Epidermal melanocyte (primary cell): ENCODE measurements around the gene PCDH19.

ENCODE experiments used
- DNase-seq: peaks from one replicate; pipeline ENCODE4 v3.0.0; 2011; ENCODE audit warnings: low spot score; ENCODE audit not compliant: insufficient read length

Gene PCDH19

DNA sequence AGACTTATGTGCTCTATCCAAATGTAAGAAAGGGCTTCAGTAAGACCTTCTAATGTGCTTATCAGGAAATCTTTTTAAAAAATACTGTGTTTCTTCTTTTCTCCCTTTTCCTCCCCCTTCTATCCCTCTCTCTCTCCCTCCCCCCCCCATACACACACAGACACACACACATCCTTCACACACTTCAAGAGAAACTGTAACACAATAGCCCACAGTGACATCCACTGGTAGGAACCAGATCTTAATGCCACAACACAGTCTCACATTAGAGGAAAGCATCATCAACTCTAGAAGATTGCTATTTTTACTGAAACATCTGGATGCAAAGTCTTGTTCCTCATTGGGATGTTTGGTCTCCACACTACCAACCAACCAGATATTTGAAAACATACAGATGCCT is 4.6 kb downstream of the PCDH19 start:
- no peak for DNase-seq

DNA sequence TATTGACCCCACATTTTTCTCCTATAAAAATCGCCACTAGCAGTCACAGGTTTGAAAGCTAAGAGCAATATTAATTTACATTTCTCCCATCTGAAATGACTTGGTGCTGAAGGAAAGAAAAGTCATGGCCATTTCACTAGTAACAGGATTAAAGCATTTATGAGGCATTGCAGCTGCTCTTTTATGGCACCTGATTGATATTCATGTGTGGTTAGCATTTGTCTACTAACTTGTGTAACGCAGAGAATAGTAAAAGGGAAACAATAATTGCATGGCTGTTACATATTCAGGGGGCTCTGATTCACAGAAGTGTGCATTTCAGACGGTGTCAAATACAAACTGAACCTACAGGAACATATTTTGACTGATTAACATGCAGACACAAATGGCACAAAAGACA is 5.2 kb downstream of the PCDH19 start:
- no peak for DNase-seq

DNA sequence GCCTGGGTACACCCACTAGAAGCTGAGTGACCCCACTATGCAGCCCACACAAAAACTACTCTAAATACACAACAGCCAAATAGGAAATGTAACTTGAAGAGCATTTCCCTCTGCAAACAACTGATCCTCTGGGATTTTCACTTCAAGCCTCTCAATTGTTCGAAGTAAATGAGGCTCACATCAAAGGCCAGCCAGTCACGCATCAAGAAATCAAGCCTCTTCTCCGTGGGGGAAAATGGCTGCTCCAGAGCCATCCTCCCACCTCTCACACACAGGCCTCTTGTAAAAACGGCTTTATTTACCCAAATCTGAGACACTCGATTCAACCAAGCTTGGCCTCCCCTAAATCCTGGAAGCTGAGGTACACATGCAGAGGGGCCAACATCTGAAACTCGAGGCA is 14.3 kb downstream of the PCDH19 start:
- no peak for DNase-seq

DNA sequence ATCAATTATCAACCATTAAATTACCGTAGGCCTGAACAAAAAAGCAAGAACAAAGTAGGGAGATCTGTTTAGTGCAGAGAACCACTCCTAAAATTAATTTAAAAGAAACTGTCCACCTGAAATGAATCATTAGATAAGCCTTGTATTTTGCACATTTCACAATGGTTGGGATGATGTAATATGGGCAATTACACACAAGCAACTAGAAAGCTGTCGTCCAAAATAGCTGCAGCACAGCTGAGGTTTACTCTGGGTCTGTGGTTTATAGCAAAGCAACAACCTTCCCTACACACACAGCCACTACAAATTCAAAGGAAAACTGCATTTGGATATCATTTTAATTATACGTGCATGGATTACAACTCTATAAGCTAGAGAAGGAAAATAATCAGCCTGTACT is 28.5 kb downstream of the PCDH19 start:
- no peak for DNase-seq

DNA sequence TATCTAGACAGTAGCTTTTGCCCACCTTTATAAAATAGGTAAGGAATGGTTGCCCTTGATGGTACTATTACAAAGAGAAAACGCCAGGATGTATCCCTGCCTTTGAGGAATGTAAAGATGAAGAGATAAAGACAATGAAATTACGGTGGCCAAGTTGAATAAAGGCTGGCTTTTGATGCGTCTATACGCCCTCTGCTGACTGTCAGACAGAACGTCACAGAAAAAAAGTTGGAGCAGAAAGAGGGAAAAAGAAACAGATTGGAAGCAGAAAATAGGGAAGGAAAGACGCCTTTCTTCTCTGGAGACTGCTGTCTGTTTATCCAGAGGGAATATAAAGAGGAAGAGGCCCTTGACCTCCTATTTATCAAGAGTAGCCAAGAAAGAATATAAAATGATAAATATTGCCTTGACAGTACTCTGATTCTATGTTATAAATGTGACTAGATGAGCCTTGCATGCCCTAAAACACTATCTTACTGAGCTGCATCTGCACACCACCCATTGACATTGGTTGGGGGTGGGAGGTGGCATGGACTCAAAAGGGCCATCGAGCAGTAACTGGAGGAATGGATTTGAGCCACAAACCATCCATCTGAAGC is 30.6 kb downstream of the PCDH19 start:
- DNase-seq, result no peak

DNA sequence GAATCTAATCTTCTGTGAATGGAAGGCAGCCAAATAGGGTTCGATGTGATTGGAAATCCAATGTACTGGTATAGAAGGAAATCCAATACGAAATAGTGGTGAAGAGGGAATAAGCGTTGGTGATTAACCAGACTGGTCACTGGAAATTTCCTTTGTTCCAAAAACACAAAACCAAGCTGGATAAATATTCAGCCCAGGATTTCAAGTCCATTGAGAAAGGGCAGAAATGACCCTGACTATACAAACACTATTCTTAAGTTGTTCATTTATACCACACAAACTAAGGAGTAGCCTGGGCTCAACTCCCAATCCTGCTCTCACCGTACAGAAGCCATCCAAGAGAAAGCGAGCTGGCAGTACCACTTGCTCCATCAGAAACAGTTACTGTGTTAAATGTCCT is 32.2 kb downstream of the PCDH19 start:
- DNase-seq, result no peak

DNA sequence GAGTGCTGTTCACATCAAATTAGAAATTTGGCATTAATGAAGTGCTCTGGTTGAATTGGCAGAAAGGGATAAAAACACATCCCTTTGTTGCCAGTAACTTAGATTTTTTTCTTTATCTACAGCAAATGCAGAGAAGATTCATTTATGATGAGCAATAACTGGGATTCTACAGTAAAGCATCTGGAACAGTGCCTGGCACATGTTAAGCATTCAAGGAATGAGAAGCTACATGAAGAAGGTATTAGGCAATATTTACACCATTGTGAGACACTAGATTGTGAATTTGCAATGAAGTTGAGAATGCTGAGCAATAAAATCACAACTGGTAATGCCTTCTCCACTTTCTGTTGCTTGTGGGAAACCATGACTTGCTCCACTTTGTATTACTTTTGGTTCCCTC is 33.5 kb downstream of the PCDH19 start:
- DNase-seq, result no peak

DNA sequence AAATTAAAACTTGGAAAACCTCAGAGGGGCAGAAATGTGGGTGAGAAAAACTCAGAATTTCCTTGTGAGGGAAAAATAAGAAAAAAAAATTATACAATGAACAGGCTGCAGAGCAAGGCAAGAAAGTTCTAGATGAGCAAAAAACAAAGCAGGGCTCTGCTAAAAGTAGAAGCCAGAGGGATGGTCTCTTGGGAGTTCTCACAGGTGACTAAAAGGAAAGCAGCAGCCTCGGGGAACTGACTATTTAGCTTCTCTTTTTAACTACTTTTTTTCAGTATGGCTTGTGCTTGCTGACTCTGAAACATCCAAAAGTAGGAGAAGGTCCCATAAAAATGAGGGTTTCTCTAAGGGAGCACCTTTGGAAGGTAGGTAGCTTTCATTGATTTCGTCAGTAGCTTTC is 36.4 kb downstream of the PCDH19 start:
- no peak for DNase-seq

DNA sequence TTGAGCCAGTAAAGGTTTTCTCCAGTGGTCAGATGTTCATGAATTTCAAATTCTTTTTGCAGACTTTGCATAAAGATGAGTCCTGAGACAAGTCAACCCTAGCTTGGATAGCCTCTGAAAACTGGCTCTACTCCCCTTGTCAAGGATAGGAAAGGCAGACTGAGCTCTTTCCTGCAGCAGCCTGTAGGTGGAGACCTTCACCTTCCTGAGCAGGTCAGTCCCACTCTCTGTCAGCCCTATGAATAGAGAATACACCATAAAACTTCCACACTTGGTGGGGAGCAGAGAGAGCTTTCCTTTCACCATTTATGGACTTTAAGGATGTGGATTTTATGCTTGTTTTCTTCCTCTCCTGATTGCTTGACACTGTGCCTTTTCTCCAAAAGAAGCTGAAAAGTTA is 41.9 kb downstream of the PCDH19 start:
- DNase-seq, result no peak

DNA sequence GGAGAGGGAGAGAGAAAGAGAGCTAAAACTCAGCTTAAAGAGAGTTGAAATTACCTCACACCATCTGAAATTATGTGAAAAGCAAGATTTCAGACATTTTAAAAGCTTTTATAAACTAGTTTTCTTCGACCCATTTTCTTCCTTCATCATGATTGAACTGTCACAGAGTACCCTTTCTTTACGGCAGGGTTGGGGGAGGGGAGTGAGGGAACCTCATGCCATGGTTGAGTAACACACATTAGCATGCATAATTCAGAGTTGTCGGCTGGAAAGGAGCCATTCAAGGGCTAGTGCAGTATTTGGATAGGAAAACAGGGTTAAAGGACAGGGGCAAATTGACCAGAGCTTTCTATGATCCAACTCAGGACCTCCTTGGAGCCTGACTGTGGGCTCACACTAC is 46.2 kb downstream of the PCDH19 start:
- no peak for DNase-seq

DNA sequence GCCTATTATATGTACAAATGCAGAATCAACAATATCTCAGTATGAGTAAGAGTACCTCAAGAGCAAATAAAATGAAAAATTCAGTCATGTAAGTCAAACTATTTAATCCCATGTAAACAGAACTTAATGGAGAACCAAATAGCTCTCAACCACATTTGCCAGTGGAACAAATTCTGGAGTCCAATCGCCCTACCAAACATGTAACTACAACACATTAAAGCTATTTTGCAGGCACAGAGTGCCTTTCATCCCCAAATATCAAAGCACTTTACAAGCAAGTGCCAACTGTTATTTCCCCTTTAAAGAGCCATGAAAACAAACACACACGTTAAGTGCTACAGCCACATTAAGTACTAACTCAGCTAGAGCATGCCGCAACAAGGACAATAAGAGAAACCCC is 51.3 kb downstream of the PCDH19 start:
- no peak for DNase-seq

DNA sequence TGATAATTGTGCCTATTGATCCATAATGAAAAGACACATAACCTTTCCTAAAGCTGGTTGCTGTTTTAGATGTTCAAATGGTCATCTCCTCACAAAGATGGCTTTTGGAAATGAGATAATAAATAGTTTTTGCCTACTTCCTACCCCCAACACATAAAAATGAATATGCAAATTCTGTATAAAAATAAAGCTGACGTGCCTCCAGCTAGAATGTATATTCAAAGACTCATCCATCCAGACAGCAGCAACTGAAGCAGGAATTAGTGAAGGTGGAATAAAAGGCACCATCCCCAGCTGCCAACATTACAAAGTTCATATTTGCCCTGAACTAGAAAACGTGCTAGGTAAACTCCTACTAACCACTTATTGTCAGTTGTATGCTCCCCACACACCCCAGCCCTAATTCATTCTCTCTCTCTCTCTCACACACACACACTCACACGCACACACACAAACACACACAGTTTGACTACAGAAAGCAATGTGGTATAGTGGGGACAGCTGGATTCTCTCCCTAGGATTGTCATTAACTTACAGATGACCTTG is 53.6 kb downstream of the PCDH19 start:
- no peak for DNase-seq

DNA sequence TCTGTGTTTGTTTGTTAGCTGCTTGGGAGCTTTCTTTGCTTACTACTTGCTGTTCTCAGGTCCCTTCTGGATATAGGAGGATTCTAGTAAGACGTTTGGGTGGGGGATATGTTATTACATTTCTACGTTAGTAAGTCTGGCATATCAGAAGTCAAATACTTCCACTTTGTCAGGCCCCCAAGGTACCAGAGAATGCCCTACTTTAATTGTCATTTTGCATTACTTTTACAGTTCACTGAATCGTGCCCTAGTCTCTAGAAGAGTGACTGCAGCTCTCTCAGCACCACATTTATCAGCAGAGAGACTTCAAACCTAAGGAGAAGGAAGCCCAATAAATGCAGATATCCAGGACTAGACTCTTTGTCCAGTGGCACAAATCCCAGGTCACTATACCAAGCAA is 54.4 kb downstream of the PCDH19 start:
- no peak for DNase-seq

DNA sequence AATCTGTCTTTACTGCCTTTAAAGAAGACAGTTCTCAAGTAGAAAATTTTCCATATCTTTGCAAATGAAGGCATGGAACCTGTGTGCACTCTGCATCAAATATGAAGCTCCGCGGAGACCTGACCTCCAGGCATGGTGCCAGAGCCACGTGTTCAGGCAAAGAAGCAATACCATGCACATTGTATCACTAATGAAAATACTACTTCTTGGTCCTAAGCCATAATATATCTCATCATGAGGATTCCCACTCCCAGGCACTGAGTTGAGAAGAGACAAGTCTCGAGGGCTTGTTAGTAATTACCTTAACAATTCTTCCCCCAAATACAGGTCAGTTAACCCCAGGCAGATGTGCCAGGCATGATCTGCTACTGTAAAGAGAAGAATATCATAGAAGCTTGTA is 56.7 kb downstream of the PCDH19 start:
- DNase-seq, result no peak

DNA sequence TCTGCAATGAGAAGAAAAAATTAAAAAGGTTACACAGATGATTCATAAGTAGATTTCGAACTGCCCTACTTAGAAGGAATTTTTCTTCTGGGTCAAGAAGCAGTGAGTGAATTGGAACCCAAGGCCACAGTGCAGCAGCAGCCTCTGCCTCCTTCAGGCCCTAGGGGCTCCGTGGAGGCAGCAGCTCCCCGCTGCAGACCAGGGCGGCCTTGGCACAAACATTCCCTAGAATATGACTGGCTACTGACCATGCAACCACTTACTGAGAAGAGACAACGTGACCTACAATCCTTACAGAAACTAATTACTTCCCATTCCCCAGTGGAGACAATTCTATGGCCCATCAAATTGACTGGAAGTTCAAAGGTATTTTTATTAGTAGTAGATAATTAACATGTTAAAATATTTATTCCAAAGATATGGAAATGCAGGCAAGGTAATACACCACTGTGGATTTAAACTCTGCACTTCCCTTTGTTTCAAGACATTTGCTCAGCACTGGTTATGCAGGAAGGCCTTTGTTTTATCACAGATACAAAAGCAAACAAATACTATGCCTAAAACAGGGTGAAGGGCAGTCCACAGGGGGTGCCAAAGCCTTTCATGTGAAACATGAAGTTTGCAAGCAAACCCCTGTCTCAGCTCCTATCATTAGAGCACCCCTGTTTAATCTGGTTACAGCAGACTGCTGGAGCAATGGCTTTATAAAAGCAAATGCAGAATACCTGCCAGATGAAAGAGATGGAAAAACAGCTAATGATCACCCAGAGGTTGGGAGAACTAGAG is 59.2 kb downstream of the PCDH19 start:
- no peak for DNase-seq

DNA sequence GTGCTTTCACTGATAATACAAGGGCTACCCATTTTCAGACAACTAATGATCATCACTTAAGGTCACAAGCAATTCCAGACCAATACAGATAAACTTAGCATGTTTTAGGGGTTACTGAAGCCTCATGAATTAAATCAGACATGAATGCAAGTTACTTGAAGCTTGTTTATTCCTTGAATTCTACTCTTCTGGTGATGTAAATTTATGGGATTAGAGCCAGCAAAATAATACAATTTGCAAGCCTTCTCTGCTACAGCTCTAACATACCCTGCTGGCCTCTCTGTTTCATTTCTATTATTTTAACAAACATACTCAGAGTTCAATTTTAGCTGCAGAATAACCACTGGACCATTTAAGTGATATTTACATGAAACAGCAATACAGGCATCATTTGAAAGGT is 60.7 kb downstream of the PCDH19 start:
- DNase-seq, result no peak

DNA sequence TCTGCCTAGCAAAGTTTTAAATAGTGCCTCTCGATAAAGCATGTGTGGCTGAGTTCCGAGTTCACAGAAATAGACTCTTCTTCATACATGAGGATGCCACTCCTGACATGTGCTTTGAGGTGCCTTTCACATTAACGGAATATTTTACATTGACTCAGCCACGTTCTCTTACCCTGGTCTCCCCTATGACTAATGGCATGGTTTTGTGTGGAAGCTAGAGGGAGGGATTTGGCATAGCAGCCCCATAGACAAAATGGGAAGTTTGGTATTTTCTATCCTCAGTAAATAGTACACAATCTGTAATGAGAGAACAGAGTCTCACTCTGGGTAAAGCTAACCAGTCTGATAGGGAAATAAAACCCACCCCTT is 68.9 kb downstream of the PCDH19 start:
- DNase-seq, result no peak

DNA sequence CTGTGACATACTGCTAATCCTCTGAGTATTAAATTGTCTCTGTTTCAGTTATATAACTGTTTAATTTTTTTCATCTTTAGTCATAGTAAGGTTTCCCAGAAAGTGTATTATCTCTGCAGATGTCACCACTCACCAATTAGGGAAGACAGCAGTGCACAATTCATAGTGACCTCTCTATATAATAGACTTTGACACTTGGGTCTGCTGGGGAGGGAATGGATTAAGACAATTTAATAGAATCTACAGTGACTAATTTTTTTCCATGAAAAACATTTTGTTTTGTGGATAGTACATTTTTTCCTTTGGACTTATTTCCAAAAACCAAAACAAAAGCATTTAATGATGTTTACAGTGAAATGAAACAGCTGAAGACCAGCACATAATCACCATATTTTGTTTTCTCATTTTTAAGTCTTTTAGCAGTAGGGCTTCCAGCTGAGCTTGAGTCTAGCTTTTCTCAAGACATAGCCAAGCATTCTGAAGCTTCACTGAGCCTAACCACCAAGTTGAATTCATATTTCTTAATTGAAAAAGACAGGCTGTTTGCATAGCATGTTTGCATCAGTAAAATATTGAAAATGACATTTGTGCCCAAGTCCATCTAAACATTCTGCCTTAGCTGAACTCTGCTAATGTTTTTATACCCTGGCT is 69.5 kb downstream of the PCDH19 start:
- no peak for DNase-seq

DNA sequence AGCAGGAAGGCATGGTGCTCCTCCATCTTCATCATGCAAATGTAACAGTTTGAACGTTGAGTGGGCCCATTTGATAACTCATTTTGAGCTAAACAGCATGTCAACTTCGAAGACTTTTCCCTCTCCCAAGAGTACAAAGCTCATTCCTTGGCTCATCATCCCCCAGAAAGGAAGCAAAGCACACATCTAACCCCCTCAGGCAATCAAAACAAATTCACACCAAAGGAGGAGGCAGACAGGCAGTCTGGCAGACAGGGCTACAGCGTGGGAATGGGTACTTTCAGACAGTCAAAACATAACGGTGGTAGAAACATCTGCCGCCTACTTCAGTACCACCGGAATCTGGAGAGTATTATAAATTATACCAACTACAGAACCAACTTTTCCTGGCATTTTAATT is 81.7 kb downstream of the PCDH19 start:
- no peak for DNase-seq

DNA sequence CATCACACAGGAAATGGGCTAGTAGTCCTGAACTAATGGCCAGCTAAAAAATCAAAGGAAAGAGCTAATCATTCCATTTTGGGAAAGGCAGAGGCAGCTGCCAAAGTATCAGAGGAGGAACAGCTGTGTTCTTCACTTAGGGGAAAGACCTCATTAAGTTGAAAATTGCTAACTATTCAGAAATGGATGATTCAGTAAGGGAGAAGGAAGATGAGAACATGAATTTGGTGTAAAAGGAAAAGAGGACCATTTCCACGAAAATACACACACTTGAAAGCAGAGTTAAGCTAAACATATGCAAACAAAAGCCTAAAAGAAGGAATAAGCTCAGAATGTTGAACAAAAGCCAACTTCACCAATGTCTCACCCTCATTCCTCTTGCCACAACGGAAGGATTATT is 90.4 kb downstream of the PCDH19 start:
- DNase-seq, result no peak

DNA sequence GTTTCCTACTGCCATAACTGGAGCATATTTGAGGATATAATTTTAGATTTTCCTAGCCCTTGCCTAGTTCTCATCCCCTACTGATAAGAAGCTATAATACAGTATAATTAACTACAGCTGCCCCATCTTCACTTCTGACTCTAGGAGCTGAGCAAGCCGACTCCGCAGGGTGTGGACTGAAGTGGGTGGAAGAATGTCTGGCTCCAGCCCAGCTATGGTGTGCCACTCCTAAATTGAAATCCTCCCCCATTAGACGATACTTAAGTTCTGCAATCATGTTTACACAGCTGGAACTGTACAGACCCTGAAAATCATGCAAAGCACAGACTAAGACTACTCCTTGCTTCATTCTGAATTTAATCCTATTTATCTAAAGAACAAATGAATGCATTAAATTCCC is 93.1 kb downstream of the PCDH19 start:
- DNase-seq, result no peak

DNA sequence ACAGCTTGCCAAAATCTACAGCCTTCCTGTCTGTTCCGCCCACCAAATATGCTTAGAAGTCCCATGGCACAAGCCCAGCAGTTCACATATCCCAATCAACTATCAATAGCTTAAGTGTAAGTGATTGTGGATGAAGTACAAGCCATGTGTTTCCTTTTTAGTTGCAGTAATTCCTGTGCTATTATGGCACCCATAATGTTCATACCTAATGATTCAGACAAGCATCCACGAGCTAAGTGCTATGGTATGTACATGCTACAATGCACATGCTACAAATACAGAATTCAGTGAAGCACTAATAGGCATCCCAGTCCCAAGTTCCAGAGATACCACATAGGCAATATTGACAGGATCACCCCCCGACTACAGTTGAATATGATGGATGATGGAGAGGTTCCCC is 94.5 kb downstream of the PCDH19 start:
- no peak for DNase-seq

DNA sequence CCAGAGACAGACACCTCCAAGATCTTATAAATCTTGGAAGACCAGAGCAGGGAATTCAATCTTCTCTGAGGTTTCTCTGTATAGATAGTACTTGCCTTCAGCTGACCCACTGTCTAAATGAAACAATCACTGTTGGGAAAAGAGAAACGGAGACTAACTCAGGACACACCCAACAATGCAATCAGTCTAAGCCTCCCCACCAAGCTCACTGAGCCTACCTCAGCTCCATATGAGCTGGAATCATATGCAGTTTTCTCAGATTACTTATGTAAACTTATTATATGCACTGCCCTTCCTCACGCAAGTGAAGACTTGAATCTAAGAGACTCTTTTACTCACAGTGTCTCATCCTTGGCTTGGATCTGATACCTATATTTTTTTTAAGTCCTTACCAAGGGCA is 110.5 kb downstream of the PCDH19 start:
- DNase-seq, result no peak
